SU-DHL-6 (cell line): Measurements from ENCODE around the gene SLC25A4.

ENCODE experiments used
- EZH2phosphoT487 ChIP-seq: fragments of 200-600 bp; sonication (generic), shearing (Covaris generic); conservative IDR thresholded peaks from 2 replicates; pipeline ENCODE4 v1.6.1; 2018; ENCODE audit warnings: mild to moderate bottlenecking, antibody characterized with exemption, low read length, moderate library complexity, mixed read lengths
- TF ChIP-seq, protein P1 (sequence below): fragments of 200-600 bp; sonication (generic); IDR thresholded peaks from one replicate; pipeline ENCODE4 v1.5.1; 2017; ENCODE audit warnings: antibody characterized with exemption, mild to moderate bottlenecking, low read length, moderate library complexity; ENCODE audit not compliant: insufficient read depth, poor library complexity, severe bottlenecking

DNA sequence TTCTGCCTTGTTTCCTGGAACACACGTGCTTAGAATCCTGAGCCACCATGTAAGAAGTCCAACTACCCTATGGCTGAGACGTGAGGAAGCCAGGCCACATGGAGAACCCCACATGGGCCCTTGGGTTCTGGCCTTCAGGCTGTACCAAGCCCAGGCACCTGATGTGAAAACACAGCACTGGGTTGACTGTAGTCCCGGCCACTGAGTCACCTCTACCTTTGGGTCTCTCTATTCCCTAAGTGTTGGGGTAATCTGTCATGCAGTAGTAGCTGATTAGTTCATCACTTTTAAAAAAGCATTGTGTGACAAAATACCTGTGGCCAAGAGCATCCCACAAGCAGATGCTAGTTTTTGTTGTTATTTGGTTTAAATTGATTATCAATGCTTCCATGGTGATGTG, 36.4 kb downstream of the SLC25A4 start:
- no peak for TF ChIP-seq EZH2phosphoT487
- TF ChIP-seq, protein P1, sequence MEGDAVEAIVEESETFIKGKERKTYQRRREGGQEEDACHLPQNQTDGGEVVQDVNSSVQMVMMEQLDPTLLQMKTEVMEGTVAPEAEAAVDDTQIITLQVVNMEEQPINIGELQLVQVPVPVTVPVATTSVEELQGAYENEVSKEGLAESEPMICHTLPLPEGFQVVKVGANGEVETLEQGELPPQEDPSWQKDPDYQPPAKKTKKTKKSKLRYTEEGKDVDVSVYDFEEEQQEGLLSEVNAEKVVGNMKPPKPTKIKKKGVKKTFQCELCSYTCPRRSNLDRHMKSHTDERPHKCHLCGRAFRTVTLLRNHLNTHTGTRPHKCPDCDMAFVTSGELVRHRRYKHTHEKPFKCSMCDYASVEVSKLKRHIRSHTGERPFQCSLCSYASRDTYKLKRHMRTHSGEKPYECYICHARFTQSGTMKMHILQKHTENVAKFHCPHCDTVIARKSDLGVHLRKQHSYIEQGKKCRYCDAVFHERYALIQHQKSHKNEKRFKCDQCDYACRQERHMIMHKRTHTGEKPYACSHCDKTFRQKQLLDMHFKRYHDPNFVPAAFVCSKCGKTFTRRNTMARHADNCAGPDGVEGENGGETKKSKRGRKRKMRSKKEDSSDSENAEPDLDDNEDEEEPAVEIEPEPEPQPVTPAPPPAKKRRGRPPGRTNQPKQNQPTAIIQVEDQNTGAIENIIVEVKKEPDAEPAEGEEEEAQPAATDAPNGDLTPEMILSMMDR: no peak
